Panc1 (cell line): Measurements from ENCODE around the gene FAM13B. TPM values are rescaled to one million over a fixed set of nuclear protein-coding genes. Genes with fewer than 3 reads are reported as not detected.

ENCODE experiments used
- ATAC-seq: fragments of 200-7000 bp; cut with Tn5 transposase; 2 replicates; pipeline ENCODE4 v1.9.1; 2020; ENCODE audit warnings: mild to moderate bottlenecking, moderate library complexity
- BruUV-seq: library from RNA; stranded (reverse); fragments of 400-500 nt; replicated peaks from 2 replicates; lab custom pipeline; 2021; lab: Mats Ljungman, UMichigan
- CTCF ChIA-PET: fragments of 300-600 bp; sonication (Branson Sonifier 250); formaldehyde crosslinking; loops from one replicate; lab custom pipeline; 2022; ENCODE audit warnings: antibody characterized with exemption; lab: Charles Lee
- POLR2A ChIA-PET: fragments of 300-600 bp; sonication (Branson Sonifier 250); formaldehyde crosslinking; loops from one replicate; lab custom pipeline; 2022; ENCODE audit warnings: antibody characterized with exemption; lab: Charles Lee
- DNase-seq: peaks from one replicate; pipeline ENCODE4 v3.0.0-alpha.2; 2010; ENCODE audit warnings: low read depth, low spot score
- H3K27ac ChIP-seq: 2 replicates; pipeline ENCODE4 v1.5.1; 2011; ENCODE audit warnings: mild to moderate bottlenecking, low read length, inconsistent platforms
- H3K27me3 ChIP-seq: fragments of 200-500 bp; sonication (Bioruptor generic); 2 replicates; pipeline ENCODE4 v1.6.0; 2014; ENCODE audit warnings: low read length, inconsistent platforms; ENCODE audit not compliant: control insufficient read depth, insufficient read depth
- H3K36me3 ChIP-seq: fragments of 200-500 bp; sonication (Bioruptor generic); 2 replicates; pipeline ENCODE4 v1.5.1; 2014; ENCODE audit warnings: inconsistent platforms, mild to moderate bottlenecking, low read length, moderate library complexity; ENCODE audit not compliant: control insufficient read depth, insufficient read depth
- H3K4me1 ChIP-seq: 2 replicates; pipeline ENCODE4 v1.5.1; 2011; ENCODE audit warnings: inconsistent platforms, mild to moderate bottlenecking, low read length, moderate library complexity; ENCODE audit not compliant: control insufficient read depth, insufficient read depth
- H3K4me3 ChIP-seq, 2 experiments: 2 replicates each; pipeline ENCODE4 v1.5.1; 2011 to 2012; ENCODE audit warnings: low read depth in 2 of 2, low read length in 2 of 2, mild to moderate bottlenecking in 2 of 2, inconsistent platforms in 1 of 2, moderate library complexity in 1 of 2
- H3K9me3 ChIP-seq: fragments of 200-500 bp; sonication (Bioruptor generic); 2 replicates; pipeline ENCODE4 v1.5.1; 2014; ENCODE audit warnings: low read depth, mild to moderate bottlenecking, inconsistent platforms, low read length, moderate library complexity; ENCODE audit not compliant: control insufficient read depth, insufficient read depth
- CTCF ChIP-seq: fragments of 450-650 bp; IDR thresholded peaks from 2 replicates; pipeline ENCODE4 v1.5.1; 2017; ENCODE audit warnings: mild to moderate bottlenecking
- POLR2AphosphoS5 ChIP-seq: IDR thresholded peaks from 2 replicates; pipeline ENCODE4 v1.6.1; 2012; ENCODE audit warnings: mild to moderate bottlenecking, low read depth, low read length, moderate library complexity
- REST ChIP-seq, 2 experiments: IDR thresholded peaks; 2 replicates each; pipeline ENCODE4 v1.6.1; 2011 to 2012; ENCODE audit warnings: low read depth in 2 of 2, control low read depth in 1 of 2, low read length in 1 of 2, mild to moderate bottlenecking in 1 of 2, moderate library complexity in 1 of 2; ENCODE audit not compliant: insufficient read depth in 1 of 2
- SIN3A ChIP-seq: IDR thresholded peaks from 2 replicates; pipeline ENCODE4 v1.6.1; 2012; ENCODE audit warnings: low read depth, mild to moderate bottlenecking, low read length, moderate library complexity, borderline replicate concordance; ENCODE audit not compliant: insufficient read depth
- TCF7L2 ChIP-seq: IDR thresholded peaks from 2 replicates; pipeline ENCODE4 v1.6.1; 2011; ENCODE audit warnings: mild to moderate bottlenecking, low read depth, low read length, inconsistent platforms
- in situ Hi-C: cut with HindIII; loops from 2 replicates; pipeline ENCODE4 v1.10.0; 2016; ENCODE audit warnings: low sequenced_read_pairs, low pct_unique_long_range_greater_than_20kb
- intact Hi-C: fragments of 100-400 bp; cut with micrococcal nuclease; formaldehyde crosslinking; loops from one replicate; pipeline ENCODE4 v1.10.0; 2022; ENCODE audit not compliant: unreplicated experiment
- total RNA-seq: library from RNA; stranded (reverse); gene quantifications from one replicate; pipeline ENCODE4 v1.2.1, GENCODE V29; 2021; ENCODE audit not compliant: unreplicated experiment

The FAM13B gene
- total RNA-seq, 1 experiment from 2014 or later: 34.9 TPM

- peak; percentile 92 for TF ChIP-seq CTCF
- no peak for TF ChIP-seq TCF7L2
- no peaks in the 10 kb centered on the region for H3K4me1 ChIP-seq
- DNase-seq (peak; percentile 63), ATAC-seq (peak; percentile 99)
- H3K9me3 ChIP-seq: no peaks in the 10 kb centered on the region
- no peak overlapping the region for H3K27ac ChIP-seq
- ChIA-PET CTCF (interaction anchor here (0.6 to 2.0 kb wide), 4 partner anchors 34 to 291 kb away, joined by 3 to 14 read pairs (median 5); no protein-coding TSS in a partner anchor), POLR2A (interaction anchor here (0.6 kb wide), 1 partner anchor 115 kb away, joined by 5 read pairs; no protein-coding TSS in a partner anchor)
- no peaks in the 10 kb centered on the region for H3K36me3 ChIP-seq
- in situ Hi-C loops (no loop called here), intact Hi-C loops (loop anchor here (1.0 kb wide), 1 partner anchor 33 kb away; no protein-coding TSS in a partner anchor)
- H3K27me3 ChIP-seq: no peaks in the 10 kb centered on the region
- BruUV-seq: no TSS peak
- H3K4me3 ChIP-seq: peak overlapping the region; percentile 12 to 13; a peak in 2 of 4 replicates
Observed at GRCh38 chr5:138068742-138069600, 36.1 kb upstream of the FAM13B start.

GRCh38 chr5:138067945-138068344 is 35.1 kb upstream of the FAM13B start:
- in situ Hi-C loops: no loop called here

More at GRCh38 chr5:138067945-138068344, 35.1 kb upstream of the FAM13B start:
- no peaks in the 10 kb centered on the region for H3K4me1 ChIP-seq
- BruUV-seq: no TSS peak
- H3K9me3 ChIP-seq: no peaks in the 10 kb centered on the region
- DNase-seq (no peak), ATAC-seq (no peak)
- POLR2A ChIA-PET: interaction anchor here (0.6 kb wide), 1 partner anchor 34 kb away, joined by 3 read pairs; no protein-coding TSS in a partner anchor
- H3K27ac ChIP-seq: no peak overlapping the region
- TF ChIP-seq POLR2AphosphoS5: no peak
- TF ChIP-seq CTCF: no peak
- no peak for TF ChIP-seq REST (IDR thresholded peaks at IDR 0.05; ENCODE audit: insufficient read depth in 1 of 2, low read depth in 2 of 2, low read length in 1 of 2)
- no peak for TF ChIP-seq SIN3A
- no peak for TF ChIP-seq TCF7L2
- intact Hi-C loops: loop anchor here (1.0 kb wide), 1 partner anchor 32 kb away; no protein-coding TSS in a partner anchor
- CTCF ChIA-PET: interaction anchor here (0.7 to 2.0 kb wide), 2 partner anchors 33 to 68 kb away, joined by 4 to 14 read pairs; no protein-coding TSS in a partner anchor
- no peaks in the 10 kb centered on the region for H3K36me3 ChIP-seq
- H3K4me3 ChIP-seq: no peak overlapping the region
- no peaks in the 10 kb centered on the region for H3K27me3 ChIP-seq
